A673 (cell line): ENCODE results near the gene FTSJ3. TPM values are rescaled to one million over a fixed set of nuclear protein-coding genes. Genes with fewer than 3 reads are reported as not detected.
"Not testable (repeated sequence)": the region's sequence is repeated elsewhere in the genome, so short reads cannot be mapped to it uniquely, and the experiment has no call there.

Experiments
- BruUV-seq: library from RNA; stranded (reverse); fragments of 400-500 nt; replicated peaks from 2 replicates; lab custom pipeline; 2021; lab: Mats Ljungman, UMichigan
- CTCF ChIA-PET: fragments of 300-600 bp; sonication (Branson Sonifier 250); formaldehyde crosslinking; loops from one replicate; lab custom pipeline; 2022; ENCODE audit warnings: antibody characterized with exemption; lab: Charles Lee
- POLR2A ChIA-PET: fragments of 300-600 bp; sonication (Branson Sonifier 250); formaldehyde crosslinking; loops from one replicate; lab custom pipeline; 2022; ENCODE audit warnings: antibody characterized with exemption; ENCODE audit not compliant: low non-redundant PET; lab: Charles Lee
- DNase-seq: peaks from one replicate; pipeline ENCODE4 v3.0.0-alpha.2; 2015; ENCODE audit warnings: low spot score
- H3K27ac ChIP-seq: fragments of 200-600 bp; sonication (generic); 2 replicates; pipeline ENCODE4 v1.5.1; 2016; ENCODE audit warnings: mixed run types, low read depth, mild to moderate bottlenecking, mixed read lengths, antibody characterized with exemption, low read length; ENCODE audit not compliant: poor library complexity, severe bottlenecking
- H3K27me3 ChIP-seq: fragments of 200-600 bp; sonication (generic); replicated peaks from 2 replicates; pipeline ENCODE4 v1.6.1; 2017; ENCODE audit warnings: mixed run types, low read depth, mild to moderate bottlenecking, mixed read lengths, antibody characterized with exemption, low read length; ENCODE audit not compliant: insufficient read depth, poor library complexity
- H3K36me3 ChIP-seq: fragments of 200-600 bp; sonication (generic); 2 replicates; pipeline ENCODE4 v1.6.1; 2016; ENCODE audit warnings: mixed run types, mild to moderate bottlenecking, mixed read lengths, antibody characterized with exemption, low read length; ENCODE audit not compliant: insufficient read depth, poor library complexity, severe bottlenecking
- H3K4me1 ChIP-seq: fragments of 200-600 bp; sonication (generic); 2 replicates; pipeline ENCODE4 v1.6.1; 2017; ENCODE audit warnings: mixed run types, mild to moderate bottlenecking, mixed read lengths, antibody characterized with exemption, low read length; ENCODE audit not compliant: insufficient read depth, poor library complexity, severe bottlenecking
- H3K4me3 ChIP-seq: fragments of 200-600 bp; sonication (generic); 2 replicates; pipeline ENCODE4 v1.5.1; 2016; ENCODE audit warnings: low read depth, mixed run types, mild to moderate bottlenecking, mixed read lengths, low read length; ENCODE audit not compliant: poor library complexity, severe bottlenecking
- H3K9me3 ChIP-seq: fragments of 200-600 bp; sonication (generic); 2 replicates; pipeline ENCODE4 v1.6.1; 2016; ENCODE audit warnings: mixed run types, low read depth, mild to moderate bottlenecking, mixed read lengths, antibody characterized with exemption, low read length; ENCODE audit not compliant: poor library complexity, severe bottlenecking
- EZH2 ChIP-seq: fragments of 200-600 bp; sonication (generic); IDR thresholded peaks from 2 replicates; pipeline ENCODE4 v1.6.1; 2017; ENCODE audit warnings: borderline replicate concordance, low read depth, mild to moderate bottlenecking, mixed read lengths, antibody characterized with exemption, low read length; ENCODE audit not compliant: poor library complexity, severe bottlenecking
- intact Hi-C: fragments of 100-400 bp; cut with micrococcal nuclease; formaldehyde crosslinking; loops from one replicate; pipeline ENCODE4 v1.10.0; 2022; ENCODE audit not compliant: unreplicated experiment
- total RNA-seq: library from RNA; stranded (reverse); gene quantifications from 2 replicates; pipeline ENCODE4 v1.2.3, GENCODE V29; 2021
- TF ChIP-seq, protein P1 (sequence below): fragments of 300-800, 200-600 bp; sonication (generic); conservative IDR thresholded peaks from 2 replicates; pipeline ENCODE4 v1.5.1; 2017; ENCODE audit warnings: low read depth, mild to moderate bottlenecking, antibody characterized with exemption, low read length, moderate library complexity, mixed read lengths

FTSJ3 gene
- total RNA-seq, 1 experiment from 2014 or later: 90.4 TPM

DNA sequence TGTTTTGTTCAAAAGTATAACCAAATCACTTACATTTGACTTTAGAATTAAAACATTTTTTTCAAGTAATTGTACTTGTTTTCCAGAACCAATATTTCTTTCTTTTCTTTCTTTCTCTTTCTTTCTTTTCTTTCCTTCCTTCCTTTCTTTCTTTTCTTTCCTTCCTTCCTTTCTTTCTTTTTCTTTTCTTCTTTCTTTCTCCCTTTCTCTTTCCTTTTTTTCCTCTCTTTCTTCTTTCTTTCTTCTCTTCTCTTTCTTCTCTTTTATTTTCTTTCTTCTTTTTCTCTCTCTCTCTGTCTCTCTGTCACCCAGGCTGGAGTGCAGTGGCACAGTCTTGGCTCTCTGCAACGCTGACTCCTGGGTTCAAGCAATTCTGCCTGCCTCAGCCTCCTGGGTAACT lies 26.7 kb downstream of the FTSJ3 start:
- H3K4me1 ChIP-seq: no peaks in the 10 kb centered on the region
- no peak for DNase-seq
- no TSS peak for BruUV-seq
- TF ChIP-seq EZH2: no peak
- TF ChIP-seq, protein P1, sequence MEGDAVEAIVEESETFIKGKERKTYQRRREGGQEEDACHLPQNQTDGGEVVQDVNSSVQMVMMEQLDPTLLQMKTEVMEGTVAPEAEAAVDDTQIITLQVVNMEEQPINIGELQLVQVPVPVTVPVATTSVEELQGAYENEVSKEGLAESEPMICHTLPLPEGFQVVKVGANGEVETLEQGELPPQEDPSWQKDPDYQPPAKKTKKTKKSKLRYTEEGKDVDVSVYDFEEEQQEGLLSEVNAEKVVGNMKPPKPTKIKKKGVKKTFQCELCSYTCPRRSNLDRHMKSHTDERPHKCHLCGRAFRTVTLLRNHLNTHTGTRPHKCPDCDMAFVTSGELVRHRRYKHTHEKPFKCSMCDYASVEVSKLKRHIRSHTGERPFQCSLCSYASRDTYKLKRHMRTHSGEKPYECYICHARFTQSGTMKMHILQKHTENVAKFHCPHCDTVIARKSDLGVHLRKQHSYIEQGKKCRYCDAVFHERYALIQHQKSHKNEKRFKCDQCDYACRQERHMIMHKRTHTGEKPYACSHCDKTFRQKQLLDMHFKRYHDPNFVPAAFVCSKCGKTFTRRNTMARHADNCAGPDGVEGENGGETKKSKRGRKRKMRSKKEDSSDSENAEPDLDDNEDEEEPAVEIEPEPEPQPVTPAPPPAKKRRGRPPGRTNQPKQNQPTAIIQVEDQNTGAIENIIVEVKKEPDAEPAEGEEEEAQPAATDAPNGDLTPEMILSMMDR: no peak
- intact Hi-C loops: no loop called here
- ChIA-PET POLR2A (no interaction called here), CTCF (no interaction called here)
- no peaks in the 10 kb centered on the region for H3K9me3 ChIP-seq
- H3K27ac ChIP-seq: no peak overlapping the region
- H3K36me3 ChIP-seq: peaks cover 97% of the 10 kb centered on the region
- no peaks in the 10 kb centered on the region for H3K27me3 ChIP-seq
- H3K4me3 ChIP-seq: no peak overlapping the region

DNA sequence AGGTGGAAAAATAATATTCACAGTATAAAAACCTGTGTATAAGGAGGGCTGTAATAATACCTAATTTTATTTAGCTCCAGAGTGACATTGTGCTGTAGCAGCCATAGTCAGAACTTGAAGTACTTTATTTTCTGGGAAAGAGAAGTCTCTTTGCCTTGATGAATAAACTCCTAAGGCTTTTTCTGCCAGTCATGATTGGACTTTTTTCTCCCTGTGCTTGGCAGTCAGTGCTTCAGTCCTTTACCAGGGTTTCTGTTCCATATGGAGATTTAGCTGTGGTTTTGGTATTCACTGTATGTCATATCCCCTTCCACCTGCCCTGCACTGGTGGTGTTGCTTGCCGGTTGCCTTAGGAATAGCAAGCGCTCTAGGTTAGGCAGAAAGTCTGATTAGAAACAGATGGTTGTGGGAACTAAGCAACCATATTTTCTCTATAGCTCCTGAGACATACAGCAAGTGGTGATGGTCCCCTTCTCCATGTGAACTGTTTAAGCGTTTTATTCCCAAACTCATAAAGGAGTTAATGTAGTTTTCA lies 28.8 kb downstream of the FTSJ3 start:
- ChIA-PET CTCF (no interaction called here), POLR2A (no interaction called here)
- Histone ChIP-seq H3K4me3 (no peak overlapping the region), H3K27me3 (no peaks in the 10 kb centered on the region), H3K27ac (no peak overlapping the region), H3K36me3 (peaks cover 97% of the 10 kb centered on the region), H3K9me3 (no peaks in the 10 kb centered on the region), H3K4me1 (no peaks in the 10 kb centered on the region)
- TF ChIP-seq, protein P1: no peak
- TF ChIP-seq EZH2: no peak
- BruUV-seq: no TSS peak
- intact Hi-C loops: no loop called here
- DNase-seq: no peak

DNA sequence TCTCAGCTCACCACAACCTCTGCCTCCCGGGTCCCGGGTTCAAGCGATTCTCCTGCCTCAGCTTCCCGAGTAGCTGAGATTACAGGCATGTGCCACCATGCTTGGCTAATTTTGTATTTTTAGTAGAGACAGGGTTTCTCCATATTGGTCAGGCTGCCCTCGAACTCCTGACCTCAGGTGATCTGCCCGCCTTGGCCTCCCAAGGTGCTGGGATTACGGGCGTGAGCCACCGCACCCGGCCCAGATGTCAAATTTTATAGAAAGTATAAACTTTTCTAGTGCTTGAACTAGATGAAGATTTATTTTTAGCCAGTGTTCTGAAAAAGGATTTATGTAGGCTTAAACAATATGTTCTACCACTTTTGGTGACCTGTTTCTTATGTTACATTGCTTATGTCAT lies 31.1 kb downstream of the FTSJ3 start:
- CTCF ChIA-PET: not testable (repeated sequence)

DNA sequence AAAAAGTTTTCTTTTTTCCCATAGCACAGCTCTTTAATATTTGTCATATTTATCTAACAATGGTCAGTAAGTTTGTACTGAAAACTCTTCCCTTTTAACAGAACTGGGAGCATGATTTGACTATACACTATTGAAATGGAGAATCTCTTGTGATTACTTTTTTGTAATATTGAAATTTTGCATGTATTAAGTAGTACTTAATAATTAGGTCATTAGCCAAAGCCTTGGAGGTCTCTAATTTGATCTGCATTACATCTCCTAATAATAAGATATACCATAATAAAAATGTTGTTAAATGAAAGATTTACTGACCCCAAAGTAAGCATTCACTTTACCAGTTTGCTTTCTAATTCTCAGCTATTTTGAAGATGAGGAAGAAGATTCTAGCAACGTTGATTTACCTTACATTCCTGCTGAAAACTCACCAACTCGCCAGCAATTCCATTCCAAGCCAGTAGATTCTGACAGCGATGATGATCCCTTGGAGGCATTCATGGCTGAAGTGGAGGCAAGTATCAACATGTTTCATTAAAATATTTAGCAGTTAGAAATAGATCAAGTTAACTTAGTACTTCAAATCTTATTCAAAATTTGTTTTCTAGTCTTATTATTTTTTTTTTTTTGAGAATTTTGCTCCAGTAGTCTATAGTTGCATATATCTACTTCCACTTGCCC lies 35.3 kb downstream of the FTSJ3 start:
- POLR2A ChIA-PET: no interaction called here

More for the DNA sequence above, 31.1 kb downstream of the FTSJ3 start:
- H3K9me3 ChIP-seq, BruUV-seq, H3K4me3 ChIP-seq, H3K27ac ChIP-seq, H3K27me3 ChIP-seq, POLR2A ChIA-PET, DNase-seq, intact Hi-C loops, H3K4me1 ChIP-seq: not testable (repeated sequence)
- H3K36me3 ChIP-seq: peaks cover 100% of the 10 kb centered on the region

More for the DNA sequence above, 35.3 kb downstream of the FTSJ3 start:
- Histone ChIP-seq H3K36me3 (peaks cover 91% of the 10 kb centered on the region), H3K4me3 (no peak overlapping the region), H3K27me3 (no peaks in the 10 kb centered on the region), H3K9me3 (no peaks in the 10 kb centered on the region), H3K4me1 (no peaks in the 10 kb centered on the region), H3K27ac (no peak overlapping the region)
- intact Hi-C loops: no loop called here
- CTCF ChIA-PET: no interaction called here
- no peak for DNase-seq
- TF ChIP-seq EZH2: no peak
- TF ChIP-seq, protein P1: no peak
- no TSS peak for BruUV-seq
